GM12878 (cell line): Measurements from ENCODE around the gene PRR12. TPM values are rescaled to one million over a fixed set of nuclear protein-coding genes. Genes with fewer than 3 reads are reported as not detected.

Experiments used
- ATAC-seq: fragments of 200-7000 bp; cut with Tn5 transposase; 3 replicates; pipeline ENCODE4 v1.9.1; 2020; ENCODE audit warnings: mild to moderate bottlenecking, moderate library complexity
- BruUV-seq: library from RNA; stranded (reverse); fragments of 400-500 nt; replicated peaks from 2 replicates; lab custom pipeline; 2021; lab: Mats Ljungman, UMichigan
- CTCF ChIA-PET: fragments of 300-600 bp; sonication (Branson Sonifier 250); formaldehyde crosslinking; extraction: SDS; loops from one replicate; lab custom pipeline; 2021; ENCODE audit warnings: inconsistent platforms; lab: Yijun Ruan, JAX
- POLR2A ChIA-PET: fragments of 350-600 bp; formaldehyde crosslinking; extraction: SDS; loops from one replicate; lab custom pipeline; 2021; ENCODE audit warnings: inconsistent platforms; lab: Charles Lee
- RAD21 ChIA-PET: fragments of 300-600 bp; sonication (Branson Sonifier 250); formaldehyde crosslinking; loops from one replicate; lab custom pipeline; 2023; ENCODE audit warnings: antibody characterized with exemption; ENCODE audit not compliant: unreplicated experiment; lab: Charles Lee
- SMC1A ChIA-PET: fragments of 300-600 bp; sonication (Branson Sonifier 250); formaldehyde crosslinking; loops from one replicate; lab custom pipeline; 2023; ENCODE audit not compliant: unreplicated experiment, uncharacterized antibody; lab: Charles Lee
- DNase-seq: peaks from one replicate; pipeline ENCODE4 v3.0.0-alpha.2; 2011; ENCODE audit warnings: low read depth, low spot score
- FAIRE-seq: peaks from 3 replicates; lab custom pipeline; 2011; peaks lifted over from hg19 to GRCh38; lab: Jason Lieb, UNC
- H2AFZ ChIP-seq: 2 replicates; pipeline ENCODE4 v1.6.0; 2011; ENCODE audit warnings: low read depth, low read length, control low read depth; ENCODE audit not compliant: control insufficient read depth
- H3K27ac ChIP-seq: 2 replicates; pipeline ENCODE4 v1.5.1; 2011; ENCODE audit warnings: control low read depth; ENCODE audit not compliant: control insufficient read depth, insufficient read depth
- H3K27me3 ChIP-seq, 2 experiments: replicated peaks in 1 of 2; 2 replicates each; pipeline versions ENCODE4 v1.6.0 to v1.6.1; 2011; ENCODE audit warnings: low read length in 1 of 2; ENCODE audit not compliant: control insufficient read depth in 2 of 2, insufficient read depth in 2 of 2
- H3K36me3 ChIP-seq, 2 experiments: 2 replicates each; pipeline ENCODE4 v1.5.1; 2011; ENCODE audit warnings: low read length in 1 of 2; ENCODE audit not compliant: control insufficient read depth in 2 of 2, insufficient read depth in 2 of 2
- H3K4me1 ChIP-seq: 2 replicates; pipeline ENCODE4 v1.6.1; 2011; ENCODE audit warnings: mild to moderate bottlenecking, low read length, moderate library complexity, mixed read lengths; ENCODE audit not compliant: control insufficient read depth, insufficient read depth
- H3K4me2 ChIP-seq: 2 replicates; pipeline ENCODE4 v1.6.0; 2011; ENCODE audit warnings: control low read depth; ENCODE audit not compliant: control insufficient read depth, insufficient read depth
- H3K4me3 ChIP-seq: fragments of 200-600 bp; sonication (generic); 2 replicates; pipeline ENCODE4 v1.5.1; 2016
- H3K79me2 ChIP-seq: 2 replicates; pipeline ENCODE4 v1.6.0; 2011; ENCODE audit warnings: low read length; ENCODE audit not compliant: control insufficient read depth, insufficient read depth
- H3K9ac ChIP-seq: 2 replicates; pipeline ENCODE4 v1.8.0; 2011; ENCODE audit warnings: low read length, control low read depth, mixed read lengths; ENCODE audit not compliant: control insufficient read depth, insufficient read depth
- H3K9me3 ChIP-seq: replicated peaks from 3 replicates; pipeline ENCODE4 v1.5.1; 2011; ENCODE audit warnings: mild to moderate bottlenecking, low read length; ENCODE audit not compliant: control insufficient read depth, insufficient read depth
- H4K20me1 ChIP-seq: 2 replicates; pipeline ENCODE4 v1.6.0; 2011; ENCODE audit not compliant: control insufficient read depth, insufficient read depth
- FOXK2 ChIP-seq: fragments of 450-650 bp; IDR thresholded peaks from 2 replicates; pipeline ENCODE4 v1.6.1; 2017; ENCODE audit warnings: mild to moderate bottlenecking, moderate library complexity
- HDAC6 ChIP-seq: fragments of 200-600 bp; sonication (generic); IDR thresholded peaks from one replicate; pipeline ENCODE4 v1.8.0; 2017; ENCODE audit warnings: antibody characterized with exemption; ENCODE audit not compliant: unreplicated experiment
- KLF5 ChIP-seq: fragments of 450-650 bp; IDR thresholded peaks from 2 replicates; pipeline ENCODE4 v1.6.1; 2014; ENCODE audit warnings: mild to moderate bottlenecking; ENCODE audit not compliant: partially characterized antibody
- RCOR1 ChIP-seq: conservative IDR thresholded peaks from 2 replicates; pipeline ENCODE4 v1.6.1; 2012; ENCODE audit warnings: low read depth, low read length, improper control_type of control experiment
- RUNX3 ChIP-seq: IDR thresholded peaks from 2 replicates; pipeline ENCODE4 v1.6.1; 2012; ENCODE audit warnings: low read length, inconsistent platforms
- SIN3A ChIP-seq: IDR thresholded peaks from 2 replicates; pipeline ENCODE4 v1.6.1; 2012; ENCODE audit warnings: low read depth, low read length, improper control_type of control experiment
- SMAD1 ChIP-seq: fragments of 450-650 bp; IDR thresholded peaks from 2 replicates; pipeline ENCODE4 v1.6.1; 2018; ENCODE audit warnings: mild to moderate bottlenecking, low read depth; ENCODE audit not compliant: partially characterized antibody
- SMARCA5 ChIP-seq: fragments of 450-650 bp; IDR thresholded peaks from 2 replicates; pipeline ENCODE4 v1.6.1; 2017; ENCODE audit warnings: mild to moderate bottlenecking
- SREBF2 ChIP-seq: IDR thresholded peaks from 2 replicates; pipeline ENCODE4 v1.6.1; 2012; ENCODE audit warnings: mild to moderate bottlenecking, low read length
- ZBTB11 ChIP-seq: fragments of 450-650 bp; formaldehyde crosslinking; IDR thresholded peaks from 2 replicates; pipeline ENCODE4 v1.5.0; 2022; ENCODE audit warnings: mild to moderate bottlenecking, missing genetic modification characterization
- ZBTB4 ChIP-seq: fragments of 450-650 bp; formaldehyde crosslinking; IDR thresholded peaks from 2 replicates; pipeline ENCODE4 v1.4.0; 2022; ENCODE audit warnings: mild to moderate bottlenecking, moderate library complexity
- WGBS: methylation state at CpG from one replicate; pipeline ENCODE4 v1.1.6; 2016; ENCODE audit warnings: low lambda C conversion rate; ENCODE audit not compliant: insufficient replicate concordance, insufficient coverage; ENCODE audit errors: missing lambda C conversion rate; 5-methylcytosine and 5-hydroxymethylcytosine counted together
- in situ Hi-C: fragments of 300-500 bp; cut with MboI; formaldehyde crosslinking; loops from 9 replicates; pipeline ENCODE4 v1.14.3; 2018; ENCODE audit warnings: mixed read lengths
- intact Hi-C: fragments of 100-400 bp; cut with micrococcal nuclease; formaldehyde crosslinking; loops from one replicate; pipeline ENCODE4 v1.14.2; 2022; ENCODE audit not compliant: unreplicated experiment
- polyA plus RNA-seq, 11 experiments: library from polyadenylated mRNA; depleted of rRNA in 4 of 11; unstranded in 6 of 11; stranded (reverse) in 5 of 11; fragments of >200 nt; fragmentation: Nextera tagmentation in 4 of 11; fragmentation: Illumina TruSeq in 1 of 11; extraction: Ambion mirVana in 4 of 11; extraction: Trizol in 1 of 11; gene quantifications; 1 replicate in 1 of 11; 2 replicates in 10 of 11; pipeline versions ENCODE4 v1.2.1 to v1.2.3, GENCODE V29; 2011 to 2016; ENCODE audit warnings: inconsistent platforms in 2 of 11, missing spikeins in 2 of 11, low read depth in 1 of 11
- total RNA-seq, 4 experiments: library from RNA; depleted of rRNA in 3 of 4; stranded (reverse); fragments of >200 nt in 3 of 4; fragmentation: Illumina TruSeq in 1 of 4; extraction: Trizol in 1 of 4; gene quantifications; 2 replicates each; pipeline versions ENCODE4 v1.2.1 to v1.2.3, GENCODE V29; 2013 to 2021
- TF ChIP-seq, protein P1 (sequence below): IDR thresholded peaks from 2 replicates; pipeline ENCODE4 v1.6.1; 2011; ENCODE audit warnings: low read depth, low read length, improper control_type of control experiment, borderline replicate concordance

The PRR12 gene
- total and polyA plus RNA-seq, 10 of the 15 experiments (the other 5 are each of a cell fraction or from before 2014, with no cell fraction given): 0.02 to 25.3 (median 1.6) TPM

- in situ Hi-C loops (no loop called here), intact Hi-C loops (no loop called here)
- Histone ChIP-seq H2AFZ (no peak overlapping the region), H3K4me1 (no peaks in the 10 kb centered on the region), H3K4me3 (no peak overlapping the region), H4K20me1 (no peaks in the 10 kb centered on the region), H3K27ac (no peak overlapping the region), H3K4me2 (no peak overlapping the region), H3K9me3 (no peaks in the 10 kb centered on the region), H3K36me3 (peaks cover 12 to 26% of the 10 kb centered on the region in 2 experiments), H3K79me2 (no peaks in the 10 kb centered on the region; the same call in 1 of the 2 replicates), H3K9ac (no peak overlapping the region), H3K27me3 (no peaks in the 10 kb centered on the region)
- no peak for ATAC-seq
- SMC1A ChIA-PET: no interaction called here
- BruUV-seq: no TSS peak
- no peak for DNase-seq
- RAD21 ChIA-PET: no interaction called here
- no peak for FAIRE-seq
- POLR2A ChIA-PET: interaction anchor here (0.5 kb wide), 1 partner anchor 15 kb away, joined by 3 read pairs; no protein-coding TSS in a partner anchor
- CTCF ChIA-PET: interaction anchor here (3.0 kb wide), 1 partner anchor 11 kb away, joined by 24 read pairs; no protein-coding TSS in a partner anchor
- WGBS: 76% methylated on average over 15 of the region's 15 CpGs
- TF ChIP-seq FOXK2: no peak
- no peak for TF ChIP-seq SMAD1
- TF ChIP-seq RCOR1: no peak
- TF ChIP-seq SREBF2: no peak
- TF ChIP-seq SMARCA5: no peak
- no peak for TF ChIP-seq RUNX3
- TF ChIP-seq, protein P1, sequence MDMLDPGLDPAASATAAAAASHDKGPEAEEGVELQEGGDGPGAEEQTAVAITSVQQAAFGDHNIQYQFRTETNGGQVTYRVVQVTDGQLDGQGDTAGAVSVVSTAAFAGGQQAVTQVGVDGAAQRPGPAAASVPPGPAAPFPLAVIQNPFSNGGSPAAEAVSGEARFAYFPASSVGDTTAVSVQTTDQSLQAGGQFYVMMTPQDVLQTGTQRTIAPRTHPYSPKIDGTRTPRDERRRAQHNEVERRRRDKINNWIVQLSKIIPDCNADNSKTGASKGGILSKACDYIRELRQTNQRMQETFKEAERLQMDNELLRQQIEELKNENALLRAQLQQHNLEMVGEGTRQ: no peak
- TF ChIP-seq ZBTB4 (CRISPR knock-in tag): no peak
- no peak for TF ChIP-seq ZBTB11
- TF ChIP-seq SIN3A: no peak
- TF ChIP-seq KLF5: no peak
- TF ChIP-seq HDAC6: no peak
Observed at GRCh38 chr19:49559928-49560327, 31.1 kb upstream of the PRR12 start.
